NCI-H2227 (cell line): Measurements from ENCODE around the gene RTN3.
A peak's percentile ranks its signal among the peaks of the same experiment; 100 is the strongest.
"Not testable (repeated sequence)": the region's sequence is repeated elsewhere in the genome, so short reads cannot be mapped to it uniquely, and the experiment has no call there.

ENCODE experiments used
- DNase-seq: peaks from one replicate; lab custom pipeline; 2025; ENCODE audit not compliant: unreplicated experiment; lab: John Stamatoyannopoulos, UW

RTN3 gene

DNA sequence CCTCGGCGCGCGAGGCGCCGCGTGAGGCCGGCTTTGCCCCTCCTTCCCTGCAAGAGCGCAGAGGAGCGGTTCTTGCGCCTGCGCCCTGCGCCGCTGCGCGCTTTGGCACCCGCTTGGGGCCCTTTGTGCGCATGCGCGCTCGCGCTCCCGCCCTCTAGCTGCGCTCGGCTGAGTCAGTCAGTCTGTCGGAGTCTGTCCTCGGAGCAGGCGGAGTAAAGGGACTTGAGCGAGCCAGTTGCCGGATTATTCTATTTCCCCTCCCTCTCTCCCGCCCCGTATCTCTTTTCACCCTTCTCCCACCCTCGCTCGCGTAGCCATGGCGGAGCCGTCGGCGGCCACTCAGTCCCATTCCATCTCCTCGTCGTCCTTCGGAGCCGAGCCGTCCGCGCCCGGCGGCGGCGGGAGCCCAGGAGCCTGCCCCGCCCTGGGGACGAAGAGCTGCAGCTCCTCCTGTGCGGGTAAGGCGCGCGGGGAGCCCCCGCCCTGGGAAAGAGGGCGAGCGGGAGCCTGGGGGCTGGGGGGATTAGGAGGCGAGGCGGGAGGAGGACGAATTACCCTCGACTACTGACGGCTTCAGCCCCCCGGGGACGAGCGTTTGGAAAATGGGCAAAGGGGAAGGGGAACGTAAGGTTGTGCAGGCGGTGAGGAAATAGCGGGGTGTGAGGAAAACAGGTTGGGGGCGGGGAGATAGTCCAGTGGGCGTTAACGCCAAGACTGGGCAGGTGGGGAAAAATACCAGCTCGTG lies at the start of gene RTN3:
Gene RTN3 (plus strand): TSS at position 180 of the 745 bp plus-strand sequence. CDS start 137 bp downstream, at position 317.
- peak; percentile 99 for DNase-seq

GRCh38 chr11:63635762-63636465 lies 45.4 kb upstream of the RTN3 start:
- DNase-seq, result peak; percentile 72

GRCh38 chr11:63638436-63638835 lies 42.9 kb upstream of the RTN3 start:
- not testable (repeated sequence) for DNase-seq

DNA sequence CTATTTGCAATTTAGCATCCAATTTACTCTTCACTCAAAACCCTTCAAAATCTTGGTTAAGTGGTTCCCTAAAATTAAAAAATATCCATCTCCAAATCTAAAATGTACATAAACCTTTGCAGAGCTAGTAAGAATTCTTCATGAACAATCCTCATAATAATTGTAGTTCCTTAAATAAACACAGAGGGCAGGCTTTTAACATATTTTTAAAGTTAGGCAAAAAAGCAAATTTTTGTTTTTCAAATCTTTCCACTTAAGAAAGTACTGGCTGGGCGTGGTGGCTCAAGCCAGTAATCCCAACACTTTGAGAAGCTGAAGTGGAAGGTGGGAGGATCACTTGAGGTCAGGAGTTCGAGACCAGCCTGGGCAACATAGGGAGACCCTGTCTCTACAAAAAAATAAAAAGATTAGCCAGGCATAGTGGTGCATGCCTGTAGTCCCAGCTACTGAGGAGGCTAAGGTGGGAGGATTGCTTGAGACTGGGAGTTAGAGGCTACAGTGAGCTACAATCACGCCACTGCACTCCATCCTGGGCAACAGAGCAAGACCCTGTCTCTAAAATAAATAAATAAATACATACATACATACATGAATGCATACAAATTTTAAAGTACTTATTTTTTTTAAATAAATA lies 42.0 kb upstream of the RTN3 start:
- no peak for DNase-seq

DNA sequence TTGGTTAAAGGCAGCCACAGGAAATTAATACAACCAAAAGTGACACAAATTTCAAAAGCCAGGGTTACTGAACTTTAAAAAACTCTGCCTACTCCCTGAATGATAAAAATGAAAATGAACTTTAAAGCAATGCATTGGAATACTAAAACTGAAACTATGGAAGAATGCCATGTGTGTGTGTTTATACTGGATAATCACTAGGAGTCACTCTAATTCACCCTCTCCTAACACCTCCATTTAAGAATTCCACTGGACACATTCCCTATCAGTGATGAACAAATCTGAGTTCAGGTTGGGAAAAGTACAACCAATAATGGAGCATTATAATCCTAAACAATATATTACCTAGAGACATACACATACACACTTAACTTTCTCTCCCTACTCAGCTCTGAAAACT lies 39.6 kb upstream of the RTN3 start:
- DNase-seq, result no peak

- DNase-seq, result no peak
These were observed 38.1 kb upstream of the RTN3 start for GRCh38 chr11:63643205-63643604.

GRCh38 chr11:63652671-63653070 lies 28.6 kb upstream of the RTN3 start:
- no peak for DNase-seq

DNA sequence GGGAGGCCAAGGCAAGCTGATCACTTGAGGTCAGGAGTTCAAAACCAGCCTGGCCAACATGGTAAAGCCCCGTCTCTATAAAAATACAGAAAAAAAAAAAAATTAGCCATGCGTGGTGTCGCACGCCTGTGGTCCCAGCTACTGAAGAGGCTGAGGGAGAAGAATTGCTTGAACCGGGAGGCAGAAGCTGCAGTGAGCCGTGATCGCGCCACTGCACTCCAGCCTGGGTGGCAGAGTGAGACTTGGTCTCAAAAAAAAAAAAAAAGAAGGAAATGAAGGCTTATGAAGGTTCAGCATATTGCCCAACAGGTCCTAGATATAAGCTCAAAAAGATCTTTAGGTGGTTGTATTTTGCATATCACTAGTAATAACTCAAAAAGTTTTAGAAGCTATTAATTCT lies 20.3 kb upstream of the RTN3 start:
- DNase-seq, result no peak

DNA sequence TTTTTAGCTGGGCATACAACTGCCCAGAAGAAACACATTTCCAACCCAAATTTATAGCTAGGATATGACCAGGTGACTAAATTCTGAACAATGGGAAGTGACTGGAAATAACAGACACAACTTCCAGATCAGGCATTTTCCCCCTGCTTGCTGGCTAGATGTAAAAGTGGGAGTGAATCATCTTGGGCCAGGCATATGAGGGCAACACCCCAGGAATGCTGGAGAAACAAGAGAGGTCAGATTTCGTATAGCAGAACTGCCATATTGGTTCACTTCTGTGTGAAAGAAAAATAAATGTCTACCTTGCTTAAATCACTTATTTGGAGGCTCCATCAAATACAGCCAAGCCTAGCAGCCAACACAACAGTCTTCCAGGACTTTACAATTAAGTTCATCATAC lies 17.5 kb upstream of the RTN3 start:
- DNase-seq, result no peak

DNA sequence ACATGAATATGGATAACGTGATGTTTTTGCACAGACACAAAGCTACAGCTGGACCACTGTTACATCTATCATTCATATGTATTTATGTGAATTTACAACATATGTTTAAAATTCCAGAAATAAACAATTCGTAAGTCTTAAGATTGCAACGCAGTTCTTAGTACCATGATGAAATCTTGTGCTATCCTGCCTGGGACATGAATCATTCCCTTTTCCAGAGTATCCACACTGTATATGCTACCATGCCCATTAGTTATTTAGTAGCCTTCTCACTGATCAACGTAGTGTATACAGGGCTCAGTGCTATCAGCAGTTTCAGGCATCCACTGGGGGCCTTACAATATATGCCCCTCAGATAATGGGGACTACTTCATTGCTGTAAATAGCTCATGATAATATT lies 14.4 kb upstream of the RTN3 start:
- DNase-seq, result no peak

DNA sequence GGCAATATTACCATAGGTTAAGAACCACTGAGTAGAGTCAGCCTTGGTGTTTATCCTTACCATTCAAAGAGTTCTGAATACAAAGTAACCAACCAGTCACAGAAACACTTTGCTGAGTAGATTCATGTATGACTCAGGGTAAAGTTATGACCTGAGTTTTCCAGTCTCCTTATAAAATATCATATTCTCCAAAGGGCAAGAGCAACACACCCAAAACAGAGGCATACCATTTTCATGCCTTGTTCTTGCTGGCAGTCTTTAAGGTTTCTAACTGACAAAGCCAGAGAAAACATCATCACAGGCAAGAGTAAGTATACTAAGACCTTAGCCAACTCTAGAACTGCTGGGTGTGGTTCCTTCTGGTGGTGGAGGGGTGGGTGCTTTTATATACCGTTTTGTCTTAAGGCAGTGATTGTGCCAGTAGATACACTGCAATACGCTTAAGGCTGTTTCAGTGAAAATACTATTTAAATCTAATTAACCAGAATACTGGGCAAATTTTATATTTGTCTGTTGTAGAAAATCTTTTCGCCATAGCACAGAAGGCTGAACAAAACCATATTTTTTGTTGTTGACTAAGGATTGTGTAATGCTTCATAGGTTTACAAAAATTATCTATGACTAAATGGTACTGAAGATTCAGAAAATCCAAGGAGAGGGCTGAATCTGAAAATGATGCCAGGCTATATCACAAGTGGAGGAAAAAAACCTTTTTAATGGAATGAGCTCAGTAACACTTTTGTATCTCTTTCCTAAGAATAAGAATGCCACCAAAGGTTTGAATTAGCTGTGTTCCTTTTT lies 13.1 kb upstream of the RTN3 start:
- DNase-seq, result no peak

- DNase-seq, result no peak
These were observed 11.2 kb upstream of the RTN3 start for GRCh38 chr11:63670096-63670432.

DNA sequence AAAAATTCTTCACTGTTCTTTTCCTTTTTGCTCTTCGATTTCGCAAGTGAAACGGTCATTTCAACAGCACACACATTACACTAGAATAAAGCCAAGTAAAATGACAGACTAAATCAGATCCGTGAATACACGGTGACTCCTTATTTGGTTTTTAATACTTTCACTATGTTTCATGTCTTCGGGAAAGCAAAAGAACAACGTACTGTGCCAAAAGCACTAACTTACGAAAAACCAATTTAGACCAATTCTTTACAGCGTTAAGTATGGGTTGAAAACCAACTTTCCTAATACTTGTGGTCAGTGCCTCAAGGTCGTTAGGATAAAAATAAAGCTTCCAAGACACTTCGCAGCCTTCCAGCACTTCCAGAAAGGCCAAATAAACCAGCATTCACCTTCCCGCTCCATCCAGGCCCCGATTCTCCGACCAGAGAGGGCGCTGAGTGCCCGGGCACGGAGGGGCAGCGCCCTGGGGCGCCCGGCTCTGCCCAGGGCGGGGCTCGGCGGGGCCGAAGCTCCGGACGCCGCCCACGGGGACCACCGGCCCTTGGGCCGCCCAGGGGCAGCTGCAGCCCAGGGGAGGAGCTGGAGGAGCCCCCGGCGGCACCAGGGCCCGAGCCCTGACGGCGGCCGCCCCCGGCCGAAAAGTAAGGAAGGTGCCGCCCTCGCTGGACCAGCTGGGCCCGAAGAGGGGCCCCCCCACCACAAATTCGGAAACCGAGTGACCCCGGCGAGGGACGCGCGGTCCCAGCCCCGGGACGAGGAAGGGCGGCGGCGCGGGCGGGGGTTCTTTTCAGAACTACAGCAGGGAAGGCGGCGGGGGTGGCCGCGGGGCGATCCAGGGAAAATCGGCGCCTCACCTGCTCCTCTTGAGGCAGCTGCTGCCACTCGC lies 10.6 kb upstream of the RTN3 start:
- DNase-seq, result peak; percentile 72

- DNase-seq, result peak; percentile 98
These were observed 9.8 kb upstream of the RTN3 start, which contains the start of gene ATL3 for GRCh38 chr11:63671322-63672155. TSS of gene ATL3 (minus strand) at chr11:63671376. CDS start at chr11:63671335, 41 bp downstream.

- no peak for DNase-seq
These were observed 9.2 kb upstream of the RTN3 start for GRCh38 chr11:63672156-63672463.

DNA sequence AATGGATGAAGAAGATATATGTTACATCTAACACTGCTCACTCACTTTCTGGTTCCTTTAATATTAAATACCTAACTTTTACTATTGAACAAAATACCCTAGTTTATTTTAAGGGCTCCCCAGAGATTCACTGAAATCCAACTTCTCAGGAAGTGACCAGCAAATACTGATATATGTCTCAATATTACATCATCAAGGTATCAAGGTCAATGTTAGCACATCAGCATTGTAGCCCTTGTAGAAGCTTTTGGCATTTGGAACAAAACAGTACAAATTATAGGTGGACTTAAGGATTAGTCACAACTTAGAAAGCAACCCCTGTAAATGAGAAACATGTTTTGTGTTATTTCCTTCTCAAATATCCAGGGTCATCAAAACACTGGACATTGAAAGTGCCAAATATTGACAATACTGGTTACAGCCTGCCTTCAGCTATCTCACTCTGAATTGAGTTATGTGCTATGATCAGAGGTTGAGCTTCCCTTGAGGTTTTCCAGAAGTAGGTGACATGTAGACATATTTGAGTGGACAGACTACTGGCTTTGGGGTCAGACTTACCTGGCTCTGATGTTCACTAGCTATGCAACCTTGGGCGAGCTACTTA lies 8.3 kb upstream of the RTN3 start:
- DNase-seq, result no peak

DNA sequence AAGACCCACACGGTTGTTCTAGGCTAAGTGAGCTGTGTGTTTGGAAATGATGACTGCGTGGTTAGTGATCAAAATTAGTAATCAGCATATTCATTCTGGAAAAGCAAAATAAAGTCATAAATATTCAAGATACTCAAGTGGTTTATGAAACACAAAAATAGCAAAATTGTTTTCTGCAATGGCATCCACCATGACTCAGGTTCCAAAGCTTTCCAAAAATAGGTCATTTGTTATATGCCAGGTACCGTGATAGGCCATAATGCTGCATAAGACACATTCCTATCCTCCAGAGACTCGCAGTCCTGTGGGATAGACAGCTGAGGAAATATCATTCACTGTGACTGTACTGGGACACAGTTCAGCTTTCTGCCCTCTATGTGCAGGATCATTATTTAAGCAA lies 7.7 kb upstream of the RTN3 start:
- no peak for DNase-seq

DNA sequence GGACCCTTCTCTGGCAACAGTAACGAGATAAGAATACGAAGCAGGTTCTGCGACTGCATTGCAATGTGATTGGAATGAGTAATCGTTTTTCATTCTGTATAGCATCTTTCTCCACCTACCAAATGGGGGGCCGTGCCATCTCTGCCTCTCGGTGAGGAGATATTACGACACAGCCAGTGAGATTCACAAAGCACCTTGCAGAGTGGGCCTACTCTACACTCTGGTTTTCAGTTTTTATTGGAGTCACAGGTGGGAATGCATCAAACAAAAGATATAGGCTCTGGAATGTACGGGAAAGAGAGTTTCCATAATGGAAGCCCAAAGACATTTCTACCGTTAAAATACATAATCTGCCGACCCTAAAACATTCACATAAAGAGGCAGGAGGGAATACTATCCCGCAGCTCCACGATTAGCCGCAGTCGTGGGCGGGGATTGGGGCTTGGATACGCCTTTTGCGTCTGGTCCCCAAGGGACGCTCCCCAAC lies 423 bp upstream of the RTN3 start:
- DNase-seq, result peak; percentile 88
